GM13977 (cell line): ENCODE results near the gene SH3D21.
A peak's percentile ranks its signal among the peaks of the same experiment; 100 is the strongest.

ENCODE experiments used
- DNase-seq: peaks from one replicate; pipeline ENCODE4 v3.0.0; 2012; ENCODE audit warnings: low spot score
- CTCF ChIP-seq: IDR thresholded peaks from 2 replicates; pipeline ENCODE4 v1.5.1; 2012; ENCODE audit warnings: mild to moderate bottlenecking, control low read depth; ENCODE audit not compliant: insufficient read depth; ENCODE audit errors: extremely low read depth, missing control alignments
- in situ Hi-C: fragments of 300-500 bp; cut with MboI; formaldehyde crosslinking; loops from one replicate; pipeline ENCODE4 v1.12.0; 2022; ENCODE audit warnings: low sequenced_read_pairs, low pct_unique_long_range_greater_than_20kb, mixed read lengths, inconsistent platforms; ENCODE audit not compliant: unreplicated experiment

SH3D21 gene

DNA sequence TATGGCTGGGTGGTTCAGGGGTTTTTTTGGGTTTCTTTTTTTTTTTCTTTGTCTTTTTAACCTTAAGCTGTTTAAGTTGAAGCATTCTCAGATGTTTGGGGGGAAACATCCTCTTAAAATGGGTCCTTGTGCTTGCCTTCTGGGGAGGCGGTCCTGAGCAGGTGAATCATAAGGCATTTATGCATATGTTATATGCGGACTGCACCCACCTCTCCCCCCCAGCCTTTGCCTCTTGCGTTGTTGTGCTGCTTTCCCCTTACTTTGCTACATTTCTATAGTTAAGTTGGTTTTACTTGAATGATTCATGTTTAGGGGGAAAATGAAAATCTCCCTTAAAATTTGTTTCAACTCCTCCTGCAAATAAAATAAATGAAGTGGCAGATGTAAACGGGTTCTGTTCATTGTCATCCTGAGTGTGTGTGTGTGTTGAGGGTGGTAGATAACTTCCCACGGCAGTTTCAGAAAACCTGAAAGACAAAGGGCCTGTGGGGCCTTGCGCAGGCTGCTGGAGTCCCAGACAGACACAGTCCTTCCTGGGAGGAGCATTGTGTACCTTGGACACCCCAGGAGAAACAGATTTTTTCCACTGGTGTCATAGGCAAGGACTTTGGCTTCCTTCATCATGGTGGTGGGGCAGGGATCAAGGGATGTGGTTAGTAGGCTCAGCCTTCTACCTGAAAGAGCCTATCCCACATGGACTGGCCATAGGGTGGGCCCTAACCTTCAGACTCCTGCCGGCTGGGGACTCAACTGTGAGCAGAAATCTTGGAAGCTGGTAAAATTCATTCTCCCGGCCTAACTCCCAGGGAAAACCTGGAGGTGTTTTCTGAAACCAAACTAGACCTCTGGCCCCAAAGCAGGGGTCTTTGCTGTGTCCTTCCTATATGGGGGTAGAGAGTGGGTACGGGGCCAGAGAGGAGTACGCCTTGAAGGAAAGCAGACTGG, 926 bp upstream of the SH3D21 start:
- DNase-seq, result no peak
- in situ Hi-C loops, result no loop called here
- TF ChIP-seq CTCF, result no peak

GRCh38 chr1:36305915-36306209, 306 bp upstream of the SH3D21 start:
- TF ChIP-seq CTCF, result no peak
- DNase-seq, result no peak
- in situ Hi-C loops, result no loop called here

DNA sequence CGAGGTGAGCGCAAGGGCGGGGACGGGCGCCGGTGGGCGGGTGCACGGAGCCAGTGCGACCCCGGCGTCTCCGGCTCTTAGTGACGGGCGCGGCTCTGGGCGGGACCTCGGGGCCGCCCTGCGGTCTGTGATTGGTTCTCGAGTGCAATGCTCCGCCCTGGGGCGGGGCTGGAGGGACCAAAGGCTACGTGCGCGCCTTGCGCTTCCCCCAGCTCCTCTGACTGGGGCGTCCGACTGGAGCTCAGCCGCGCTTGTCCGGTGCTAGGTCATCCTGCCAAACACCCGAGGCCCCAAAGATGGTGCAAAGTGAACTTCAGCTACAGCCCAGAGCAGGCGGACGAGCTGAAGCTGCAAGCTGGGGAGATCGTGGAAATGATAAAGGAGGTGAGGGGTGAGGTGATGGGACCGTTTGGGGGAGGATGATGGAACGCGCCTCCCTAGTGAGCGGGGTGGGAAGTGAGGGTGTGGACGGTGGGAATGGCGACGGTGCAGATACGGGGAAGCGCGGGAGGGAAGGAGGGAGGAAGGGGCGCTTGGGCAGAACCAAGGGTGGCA, 811 bp downstream of the SH3D21 start:
- TF ChIP-seq CTCF, result no peak
- in situ Hi-C loops, result no loop called here
- DNase-seq, result peak; percentile 99

DNA sequence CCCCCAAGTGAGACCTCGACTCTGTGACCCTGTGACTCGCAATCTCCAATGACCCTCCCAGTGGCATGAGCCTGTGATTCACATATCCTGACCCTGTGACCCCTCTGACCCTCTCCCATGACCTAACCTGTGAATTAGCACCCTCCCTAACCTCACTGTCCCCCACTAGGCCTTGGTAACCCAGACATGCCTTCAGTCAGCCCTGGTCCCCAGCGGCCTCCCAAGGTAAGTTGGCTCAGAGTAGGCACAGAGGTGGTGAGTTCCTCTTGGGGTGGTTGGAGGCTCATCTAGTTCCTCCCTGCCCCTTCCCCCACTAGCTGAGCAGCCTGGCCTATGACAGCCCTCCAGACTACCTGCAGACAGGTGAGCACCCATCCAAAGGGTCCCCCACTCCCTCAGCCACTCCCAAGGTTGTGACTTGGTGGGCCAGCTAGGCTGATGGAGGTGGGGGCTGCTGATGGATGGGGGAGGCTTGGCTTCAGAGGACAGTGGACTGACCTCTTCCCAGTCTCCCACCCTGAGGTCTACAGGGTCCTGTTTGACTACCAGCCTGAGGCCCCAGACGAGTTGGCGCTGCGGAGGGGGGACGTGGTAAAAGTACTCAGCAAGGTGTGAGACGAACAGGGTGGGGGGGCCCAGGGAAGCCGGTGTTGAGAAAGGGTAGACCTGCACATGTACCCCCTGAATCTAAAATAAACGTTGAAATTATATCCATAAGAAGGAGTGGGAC, 1.6 kb downstream of the SH3D21 start:
- in situ Hi-C loops, result no loop called here
- no peak for DNase-seq
- TF ChIP-seq CTCF, result no peak

DNA sequence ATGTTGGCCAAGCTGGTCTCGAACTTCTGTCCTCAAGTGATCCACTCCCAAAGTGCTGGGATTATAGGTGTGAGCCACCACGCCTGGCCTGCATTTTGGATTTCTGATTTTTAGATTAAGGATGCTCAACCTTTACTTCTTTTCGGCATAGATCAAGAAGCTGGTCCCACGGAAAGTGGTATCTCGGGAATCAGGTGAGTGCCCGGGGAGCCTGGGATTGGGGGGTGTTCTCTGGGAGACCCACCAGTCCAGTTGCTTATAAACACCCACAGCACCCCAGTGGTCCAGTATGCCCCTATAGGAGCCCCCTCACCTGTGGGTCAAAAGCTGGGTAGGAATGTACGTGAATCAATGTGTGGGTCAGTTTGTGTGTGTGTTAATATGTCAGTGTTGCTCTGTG, 3.2 kb downstream of the SH3D21 start:
- DNase-seq, result no peak
- TF ChIP-seq CTCF, result no peak
- in situ Hi-C loops, result no loop called here

GRCh38 chr1:36320291-36320761, 14.2 kb downstream of the SH3D21 start:
- in situ Hi-C loops, result no loop called here
- no peak for TF ChIP-seq CTCF
- no peak for DNase-seq
